ENCODE data around the gene PLA2G2E.

PLA2G2E gene

GRCh38 chr1:19923137-19923952 lies at the start of gene PLA2G2E:
Gene PLA2G2E (minus strand): TSS chr1:19923617. CDS start chr1:19923559, 58 bp downstream.
- DNase-seq (ENCODE audit: extremely low read depth, low read depth): no peak
- no peak for TF ChIP-seq CTCF (IDR thresholded peaks at IDR 0.05; ENCODE audit: low read depth, low read length, missing control alignments)
- H3K4me3 ChIP-seq (replicated peaks; ENCODE audit: low read depth, low read length): no peak within 1 kb of the TSS

GRCh38 chr1:19971664-19972063 lies 48.2 kb upstream of the PLA2G2E start:
- no peak for TF ChIP-seq CTCF (IDR thresholded peaks at IDR 0.05; ENCODE audit: low read depth, low read length, missing control alignments)
- no peak for DNase-seq (ENCODE audit: extremely low read depth, low read depth)
- H3K4me3 ChIP-seq (replicated peaks; ENCODE audit: low read depth, low read length): no peak overlapping the region

GRCh38 chr1:19969898-19970660 lies 46.7 kb upstream of the PLA2G2E start:
- DNase-seq (ENCODE audit: extremely low read depth, low read depth): no peak
- no peak overlapping the region for H3K4me3 ChIP-seq (replicated peaks; ENCODE audit: low read depth, low read length)
- TF ChIP-seq CTCF (IDR thresholded peaks at IDR 0.05; ENCODE audit: low read depth, low read length, missing control alignments): no peak

- DNase-seq (ENCODE audit: extremely low read depth, low read depth): no peak
- no peak overlapping the region for H3K4me3 ChIP-seq (replicated peaks; ENCODE audit: low read depth, low read length)
- TF ChIP-seq CTCF (IDR thresholded peaks at IDR 0.05; ENCODE audit: low read depth, low read length, missing control alignments): no peak
Observed at GRCh38 chr1:19967808-19968207, 44.4 kb upstream of the PLA2G2E start.

GRCh38 chr1:19964542-19964941 lies 41.1 kb upstream of the PLA2G2E start:
- DNase-seq (ENCODE audit: extremely low read depth, low read depth): no peak
- H3K4me3 ChIP-seq (replicated peaks; ENCODE audit: low read depth, low read length): no peak overlapping the region
- TF ChIP-seq CTCF (IDR thresholded peaks at IDR 0.05; ENCODE audit: low read depth, low read length, missing control alignments): no peak

GRCh38 chr1:19963636-19964035 lies 40.2 kb upstream of the PLA2G2E start:
- no peak for DNase-seq (ENCODE audit: extremely low read depth, low read depth)
- no peak overlapping the region for H3K4me3 ChIP-seq (replicated peaks; ENCODE audit: low read depth, low read length)
- no peak for TF ChIP-seq CTCF (IDR thresholded peaks at IDR 0.05; ENCODE audit: low read depth, low read length, missing control alignments)

Measured in HFF-Myc (cell line).